Fibroblast of lung (primary cell): Measurements from ENCODE around the gene GNB5. TPM values are rescaled to one million over a fixed set of nuclear protein-coding genes. Genes with fewer than 3 reads are reported as not detected.

ENCODE experiments used
- DNase-seq, 2 donors: peaks; one replicate each; pipeline versions ENCODE4 v3.0.0 to v3.0.0-alpha.2; 2010; ENCODE audit warnings: low read depth in 2 of 2
- H2AFZ ChIP-seq: 2 replicates; pipeline ENCODE4 v1.5.1; 2012; ENCODE audit warnings: low read length, control low read depth, inconsistent platforms
- H3K27ac ChIP-seq: 2 replicates; pipeline ENCODE4 v1.5.1; 2011; ENCODE audit warnings: low read length, control low read depth; ENCODE audit not compliant: insufficient read depth
- H3K27me3 ChIP-seq: 2 replicates; pipeline ENCODE4 v1.5.1; 2011; ENCODE audit warnings: mild to moderate bottlenecking, low read length; ENCODE audit not compliant: control insufficient read depth, insufficient read depth
- H3K36me3 ChIP-seq: 2 replicates; pipeline ENCODE4 v1.5.1; 2011; ENCODE audit warnings: low read length; ENCODE audit not compliant: control insufficient read depth, insufficient read depth
- H3K4me1 ChIP-seq: 2 replicates; pipeline ENCODE4 v1.5.1; 2011; ENCODE audit warnings: low read length; ENCODE audit not compliant: control insufficient read depth, insufficient read depth; ENCODE audit errors: extremely low read depth
- H3K4me2 ChIP-seq: 2 replicates; pipeline ENCODE4 v1.5.1; 2011; ENCODE audit warnings: low read length, control low read depth; ENCODE audit not compliant: insufficient read depth; ENCODE audit errors: extremely low read depth
- H3K4me3 ChIP-seq, 4 experiments: fragments of 200-600 bp in 1 of 4; sonication (generic) in 1 of 4; replicated peaks in 1 of 4; 2 replicates each; pipeline ENCODE4 v1.5.1; 2011 to 2016; ENCODE audit warnings: low read length in 4 of 4, low read depth in 3 of 4, mild to moderate bottlenecking in 3 of 4, control low read depth in 2 of 4, inconsistent platforms in 1 of 4, mixed read lengths in 1 of 4; ENCODE audit not compliant: insufficient read depth in 1 of 4; ENCODE audit errors: control extremely low read depth in 1 of 4
- H3K79me2 ChIP-seq: 2 replicates; pipeline ENCODE4 v1.5.1; 2012; ENCODE audit warnings: mild to moderate bottlenecking, low read length, inconsistent platforms; ENCODE audit not compliant: control insufficient read depth, insufficient read depth
- H3K9ac ChIP-seq: 2 replicates; pipeline ENCODE4 v1.5.1; 2011; ENCODE audit warnings: mild to moderate bottlenecking, low read length, control low read depth; ENCODE audit not compliant: insufficient read depth
- H3K9me3 ChIP-seq: 2 replicates; pipeline ENCODE4 v1.5.1; 2012; ENCODE audit warnings: low read depth, low read length; ENCODE audit not compliant: control insufficient read depth, insufficient read depth
- H4K20me1 ChIP-seq: 2 replicates; pipeline ENCODE4 v1.5.1; 2011; ENCODE audit warnings: low read length; ENCODE audit not compliant: control insufficient read depth, insufficient read depth; ENCODE audit errors: extremely low read depth
- EZH2 ChIP-seq: IDR thresholded peaks from 2 replicates; pipeline ENCODE4 v1.5.1; 2012; ENCODE audit warnings: low read length, control low read depth, mild to moderate bottlenecking; ENCODE audit errors: missing control alignments
- polyA plus RNA-seq, 2 donors: library from polyadenylated mRNA; depleted of rRNA in 1 of 2; stranded (reverse) in 1 of 2; unstranded in 1 of 2; fragments of >200 nt; gene quantifications; 2 replicates each; pipeline ENCODE4 v1.2.1, GENCODE V29; 2011 to 2012; ENCODE audit warnings: missing spikeins in 1 of 2
- total RNA-seq: library from RNA; depleted of rRNA; stranded (reverse); fragments of >200 nt; gene quantifications from 2 replicates; pipeline ENCODE4 v1.2.1, GENCODE V29; 2014
- TF ChIP-seq, protein P1 (sequence below), 2 donors: IDR thresholded peaks in 1 of 2; conservative IDR thresholded peaks in 1 of 2; 1 replicate in 1 of 2; 2 replicates in 1 of 2; pipeline ENCODE4 v1.5.1; 2011 to 2012; ENCODE audit warnings: low read length in 2 of 2, control low read depth in 1 of 2, inconsistent platforms in 1 of 2, low read depth in 1 of 2, mild to moderate bottlenecking in 1 of 2

GNB5 gene
- total and polyA plus RNA-seq, 2 donors (not counting 1 experiment from before 2014, with no cell fraction given): 44.0 to 52.2 TPM

GRCh38 chr15:52113708-52114107 lies 77.5 kb downstream of the GNB5 start:
- no peak overlapping the region for H2AFZ ChIP-seq
- H3K9ac ChIP-seq: no peak overlapping the region
- no peaks in the 10 kb centered on the region for H3K9me3 ChIP-seq
- no peaks in the 10 kb centered on the region for H3K4me1 ChIP-seq
- no peaks in the 10 kb centered on the region for H4K20me1 ChIP-seq
- H3K79me2 ChIP-seq: no peaks in the 10 kb centered on the region
- H3K36me3 ChIP-seq: no peaks in the 10 kb centered on the region
- no peak overlapping the region for H3K27ac ChIP-seq
- peaks cover 3% of the 10 kb centered on the region for H3K27me3 ChIP-seq
- no peak overlapping the region for H3K4me3 ChIP-seq
- no peak for DNase-seq
- no peak overlapping the region for H3K4me2 ChIP-seq
- TF ChIP-seq, protein P1, sequence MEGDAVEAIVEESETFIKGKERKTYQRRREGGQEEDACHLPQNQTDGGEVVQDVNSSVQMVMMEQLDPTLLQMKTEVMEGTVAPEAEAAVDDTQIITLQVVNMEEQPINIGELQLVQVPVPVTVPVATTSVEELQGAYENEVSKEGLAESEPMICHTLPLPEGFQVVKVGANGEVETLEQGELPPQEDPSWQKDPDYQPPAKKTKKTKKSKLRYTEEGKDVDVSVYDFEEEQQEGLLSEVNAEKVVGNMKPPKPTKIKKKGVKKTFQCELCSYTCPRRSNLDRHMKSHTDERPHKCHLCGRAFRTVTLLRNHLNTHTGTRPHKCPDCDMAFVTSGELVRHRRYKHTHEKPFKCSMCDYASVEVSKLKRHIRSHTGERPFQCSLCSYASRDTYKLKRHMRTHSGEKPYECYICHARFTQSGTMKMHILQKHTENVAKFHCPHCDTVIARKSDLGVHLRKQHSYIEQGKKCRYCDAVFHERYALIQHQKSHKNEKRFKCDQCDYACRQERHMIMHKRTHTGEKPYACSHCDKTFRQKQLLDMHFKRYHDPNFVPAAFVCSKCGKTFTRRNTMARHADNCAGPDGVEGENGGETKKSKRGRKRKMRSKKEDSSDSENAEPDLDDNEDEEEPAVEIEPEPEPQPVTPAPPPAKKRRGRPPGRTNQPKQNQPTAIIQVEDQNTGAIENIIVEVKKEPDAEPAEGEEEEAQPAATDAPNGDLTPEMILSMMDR (conservative IDR thresholded peaks at IDR 0.05 in 1 of 2, IDR thresholded peaks at IDR 0.05 in 1 of 2; ENCODE audit: low read depth in 1 of 2, low read length in 2 of 2): no peak
- no peak for TF ChIP-seq EZH2

- Histone ChIP-seq H3K4me2 (no peak overlapping the region), H3K27ac (no peak overlapping the region), H3K79me2 (no peaks in the 10 kb centered on the region), H3K27me3 (peaks cover 3% of the 10 kb centered on the region), H2AFZ (no peak overlapping the region), H3K4me3 (no peak overlapping the region), H3K36me3 (no peaks in the 10 kb centered on the region), H4K20me1 (no peaks in the 10 kb centered on the region), H3K9ac (no peak overlapping the region), H3K9me3 (no peaks in the 10 kb centered on the region), H3K4me1 (no peaks in the 10 kb centered on the region)
- DNase-seq: peak in 1 of 2 donors; percentile 66
- TF ChIP-seq, protein P1 (conservative IDR thresholded peaks at IDR 0.05 in 1 of 2, IDR thresholded peaks at IDR 0.05 in 1 of 2; ENCODE audit: low read depth in 1 of 2, low read length in 2 of 2): no peak
- no peak for TF ChIP-seq EZH2
Observed at GRCh38 chr15:52113235-52113634, 78.0 kb downstream of the GNB5 start.

GRCh38 chr15:52112203-52112750 lies 78.9 kb downstream of the GNB5 start:
- DNase-seq: no peak
- Histone ChIP-seq H3K9me3 (no peaks in the 10 kb centered on the region), H4K20me1 (no peaks in the 10 kb centered on the region), H3K4me2 (peak overlapping the region; percentile 82), H3K27ac (no peak overlapping the region), H3K27me3 (peaks cover 3% of the 10 kb centered on the region), H3K79me2 (no peaks in the 10 kb centered on the region), H3K36me3 (no peaks in the 10 kb centered on the region), H3K4me3 (peak overlapping the region; percentile 16 to 37 (median 32)), H3K4me1 (no peaks in the 10 kb centered on the region), H2AFZ (peak overlapping the region; percentile 73), H3K9ac (peak overlapping the region; percentile 59)
- TF ChIP-seq, protein P1 (conservative IDR thresholded peaks at IDR 0.05 in 1 of 2, IDR thresholded peaks at IDR 0.05 in 1 of 2; ENCODE audit: low read depth in 1 of 2, low read length in 2 of 2): no peak
- TF ChIP-seq EZH2: no peak
